WERI-Rb-1 (cell line): ENCODE results near the gene ANO2.

Source experiments
- DNase-seq: peaks from one replicate; pipeline ENCODE4 v3.0.0-alpha.2; 2020
- H3K27ac ChIP-seq: fragments of 250-450 bp; sonication (Bioruptor Pico); 2 replicates; pipeline ENCODE4 v1.5.1; 2020; ENCODE audit warnings: mild to moderate bottlenecking, moderate library complexity
- H3K27me3 ChIP-seq: fragments of 250-450 bp; sonication (Bioruptor Pico); 2 replicates; pipeline ENCODE4 v1.5.1; 2021; ENCODE audit warnings: mild to moderate bottlenecking, low read depth, moderate library complexity; ENCODE audit not compliant: insufficient read depth, severe bottlenecking
- H3K36me3 ChIP-seq: fragments of 250-450 bp; sonication (Bioruptor Pico); 2 replicates; pipeline ENCODE4 v1.5.1; 2020; ENCODE audit warnings: mild to moderate bottlenecking, moderate library complexity
- H3K4me3 ChIP-seq: 2 replicates; pipeline ENCODE4 v1.5.1; 2011; ENCODE audit warnings: low read depth, mild to moderate bottlenecking, control low read depth, low read length
- H3K9me3 ChIP-seq: fragments of 250-450 bp; sonication (Bioruptor Pico); 2 replicates; pipeline ENCODE4 v1.5.1; 2021; ENCODE audit warnings: mild to moderate bottlenecking, moderate library complexity; ENCODE audit not compliant: severe bottlenecking
- CTCF ChIP-seq: IDR thresholded peaks from 2 replicates; pipeline ENCODE4 v1.5.1; 2011; ENCODE audit warnings: low read depth, mild to moderate bottlenecking, control low read depth, inconsistent platforms, low read length

ANO2 gene

GRCh38 chr12:5913387-5913786 lies 31.7 kb downstream of the ANO2 start:
- no peak overlapping the region for H3K4me3 ChIP-seq
- no peak for DNase-seq
- H3K9me3 ChIP-seq = no peaks in the 10 kb centered on the region
- H3K27me3 ChIP-seq = no peaks in the 10 kb centered on the region
- H3K27ac ChIP-seq = peak overlapping the region; percentile 28
- H3K36me3 ChIP-seq = peaks cover 30% of the 10 kb centered on the region
- no peak for TF ChIP-seq CTCF

GRCh38 chr12:5912437-5913334 lies 32.4 kb downstream of the ANO2 start:
- TF ChIP-seq CTCF = peak; percentile 88
- peaks cover 23% of the 10 kb centered on the region for H3K36me3 ChIP-seq
- DNase-seq = peak; percentile 81
- no peaks in the 10 kb centered on the region for H3K9me3 ChIP-seq
- peak overlapping the region; percentile 78 for H3K27ac ChIP-seq
- no peak overlapping the region for H3K4me3 ChIP-seq
- H3K27me3 ChIP-seq = no peaks in the 10 kb centered on the region

- Histone ChIP-seq H3K36me3 (peaks cover 20% of the 10 kb centered on the region), H3K27me3 (no peaks in the 10 kb centered on the region), H3K9me3 (no peaks in the 10 kb centered on the region), H3K4me3 (no peak overlapping the region), H3K27ac (peak overlapping the region; percentile 78)
- TF ChIP-seq CTCF = 0 out of 2 replicates have a peak, but pooled peaks have one; percentile 37
- peak; percentile 63 for DNase-seq
Measured at GRCh38 chr12:5912011-5912410, 33.0 kb downstream of the ANO2 start.

GRCh38 chr12:5910790-5911548 lies 34.1 kb downstream of the ANO2 start:
- DNase-seq = no peak
- peaks cover 17% of the 10 kb centered on the region for H3K36me3 ChIP-seq
- no peak for TF ChIP-seq CTCF

GRCh38 chr12:5909560-5909959 lies 35.5 kb downstream of the ANO2 start:
- no peak for TF ChIP-seq CTCF
- Histone ChIP-seq H3K9me3 (no peaks in the 10 kb centered on the region), H3K27me3 (no peaks in the 10 kb centered on the region), H3K36me3 (peaks cover 17% of the 10 kb centered on the region), H3K4me3 (no peak overlapping the region), H3K27ac (no peak overlapping the region)
- no peak for DNase-seq

More at GRCh38 chr12:5910790-5911548, 34.1 kb downstream of the ANO2 start:
- Histone ChIP-seq H3K27ac (peak overlapping the region; percentile 78), H3K27me3 (no peaks in the 10 kb centered on the region), H3K9me3 (no peaks in the 10 kb centered on the region), H3K4me3 (no peak overlapping the region)
